ENCODE results near the gene IRF4.
A peak's percentile ranks its signal among the peaks of the same experiment; 100 is the strongest.
"Not testable (repeated sequence)": the region's sequence is repeated elsewhere in the genome, so short reads cannot be mapped to it uniquely, and the experiment has no call there.

The IRF4 gene

GRCh38 chr6:366389-367297, 24.9 kb upstream of the IRF4 start:
- Mint-ChIP-seq H3K27me3 (peaks cover 41% of the 10 kb centered on the region), H3K27ac (no peak overlapping the region), H3K4me1 (no peaks in the 10 kb centered on the region), H3K36me3 (peaks cover 4% of the 10 kb centered on the region), H3K9me3 (peaks cover 17% of the 10 kb centered on the region), H3K4me3 (no peak overlapping the region)
- no peak for DNase-seq
- CTCF ChIA-PET: no interaction called here

- H3K9me3 Mint-ChIP-seq: peaks cover 17% of the 10 kb centered on the region
- no peak for DNase-seq
- H3K27ac Mint-ChIP-seq: no peak overlapping the region
- CTCF ChIA-PET: no interaction called here
- H3K27me3 Mint-ChIP-seq: peaks cover 47% of the 10 kb centered on the region
- peaks cover 4% of the 10 kb centered on the region for H3K36me3 Mint-ChIP-seq
- no peaks in the 10 kb centered on the region for H3K4me1 Mint-ChIP-seq
- no peak overlapping the region for H3K4me3 Mint-ChIP-seq
Observed at GRCh38 chr6:367298-367794, 24.2 kb upstream of the IRF4 start.

- H3K4me1 Mint-ChIP-seq: peaks cover 3% of the 10 kb centered on the region
- no peak overlapping the region for H3K27ac Mint-ChIP-seq
Observed at GRCh38 chr6:367891-368630, 23.5 kb upstream of the IRF4 start.

GRCh38 chr6:369559-370431, 21.8 kb upstream of the IRF4 start:
- no peaks in the 10 kb centered on the region for H3K36me3 Mint-ChIP-seq
- H3K4me3 Mint-ChIP-seq: no peak overlapping the region
- peaks cover 62% of the 10 kb centered on the region for H3K27me3 Mint-ChIP-seq
- no peak overlapping the region for H3K27ac Mint-ChIP-seq
- no peak for DNase-seq
- H3K9me3 Mint-ChIP-seq: peaks cover 7% of the 10 kb centered on the region
- peaks cover 3% of the 10 kb centered on the region for H3K4me1 Mint-ChIP-seq
- CTCF ChIA-PET: no interaction called here

More at GRCh38 chr6:367891-368630, 23.5 kb upstream of the IRF4 start:
- H3K9me3 Mint-ChIP-seq: peaks cover 13% of the 10 kb centered on the region
- H3K36me3 Mint-ChIP-seq: peaks cover 2% of the 10 kb centered on the region
- peaks cover 48% of the 10 kb centered on the region for H3K27me3 Mint-ChIP-seq
- CTCF ChIA-PET: no interaction called here
- DNase-seq: no peak
- no peak overlapping the region for H3K4me3 Mint-ChIP-seq

GRCh38 chr6:370555-370954, 21.0 kb upstream of the IRF4 start:
- CTCF ChIA-PET: no interaction called here
- Mint-ChIP-seq H3K9me3 (peaks cover 6% of the 10 kb centered on the region), H3K36me3 (no peaks in the 10 kb centered on the region), H3K27ac (no peak overlapping the region), H3K4me1 (peaks cover 3% of the 10 kb centered on the region), H3K4me3 (no peak overlapping the region), H3K27me3 (peaks cover 69% of the 10 kb centered on the region)
- no peak for DNase-seq

DNA sequence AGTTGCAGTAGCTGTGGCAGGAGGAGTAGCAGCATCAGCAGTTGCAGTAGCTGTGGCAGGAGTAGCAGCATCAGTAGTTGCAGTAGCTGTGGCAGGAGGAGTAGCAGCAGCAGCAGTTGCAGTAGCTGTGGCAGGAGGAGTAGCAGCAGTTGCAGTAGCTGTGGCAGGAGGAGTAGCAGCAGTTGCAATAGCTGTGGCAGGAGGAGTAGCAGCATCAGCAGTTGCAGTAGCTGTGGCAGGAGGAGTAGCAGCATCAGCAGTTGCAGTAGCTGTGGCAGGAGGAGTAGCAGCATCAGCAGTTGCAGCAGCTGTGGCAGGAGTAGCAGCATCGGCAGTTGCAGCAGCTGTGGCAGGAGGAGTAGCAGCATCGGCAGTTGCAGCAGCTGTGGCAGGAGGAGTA, 19.7 kb upstream of the IRF4 start:
- DNase-seq, CTCF ChIA-PET: not testable (repeated sequence)

DNA sequence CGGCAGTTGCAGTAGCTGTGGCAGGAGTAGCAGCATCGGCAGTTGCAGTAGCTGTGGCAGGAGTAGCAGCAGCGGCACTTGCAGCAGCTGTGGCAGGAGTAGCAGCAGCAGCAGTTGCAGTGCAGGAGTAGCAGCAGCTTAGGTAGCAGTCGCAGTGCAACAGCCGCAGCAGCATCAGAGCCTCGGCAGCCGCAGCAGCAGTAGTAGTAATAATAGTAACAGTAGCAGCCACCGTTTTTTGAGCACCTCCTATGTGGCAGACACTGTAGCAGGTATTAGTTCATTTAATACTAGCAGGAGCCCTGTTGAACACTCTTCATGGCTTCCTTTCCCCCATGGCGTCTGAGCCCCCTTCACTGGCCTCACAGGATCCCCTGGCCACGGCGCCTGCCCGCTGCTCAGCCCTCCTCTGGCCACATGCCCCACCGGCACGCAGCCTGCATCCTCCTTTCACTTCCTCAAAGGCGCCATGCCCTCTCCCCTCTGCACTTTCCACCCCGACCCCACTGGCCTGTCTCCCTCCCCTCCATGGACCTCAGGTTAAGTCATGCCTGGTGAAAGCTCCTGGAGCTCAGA, 19.1 kb upstream of the IRF4 start:
- Mint-ChIP-seq H3K36me3 (no peaks in the 10 kb centered on the region), H3K27ac (peak overlapping the region; percentile 49), H3K4me3 (no peak overlapping the region), H3K27me3 (peaks cover 62% of the 10 kb centered on the region), H3K9me3 (peaks cover 6% of the 10 kb centered on the region), H3K4me1 (peaks cover 8% of the 10 kb centered on the region)
- CTCF ChIA-PET: interaction anchor here (0.7 to 0.9 kb wide), 2 partner anchors 184 to 545 kb away, joined by 3 to 5 read pairs; no protein-coding TSS in a partner anchor
- no peak for DNase-seq

More for the DNA sequence above, 19.7 kb upstream of the IRF4 start:
- not testable (repeated sequence) for H3K4me1 Mint-ChIP-seq, H3K9me3 Mint-ChIP-seq, H3K27ac Mint-ChIP-seq, H3K4me3 Mint-ChIP-seq, H3K36me3 Mint-ChIP-seq
- peaks cover 59% of the 10 kb centered on the region for H3K27me3 Mint-ChIP-seq

DNA sequence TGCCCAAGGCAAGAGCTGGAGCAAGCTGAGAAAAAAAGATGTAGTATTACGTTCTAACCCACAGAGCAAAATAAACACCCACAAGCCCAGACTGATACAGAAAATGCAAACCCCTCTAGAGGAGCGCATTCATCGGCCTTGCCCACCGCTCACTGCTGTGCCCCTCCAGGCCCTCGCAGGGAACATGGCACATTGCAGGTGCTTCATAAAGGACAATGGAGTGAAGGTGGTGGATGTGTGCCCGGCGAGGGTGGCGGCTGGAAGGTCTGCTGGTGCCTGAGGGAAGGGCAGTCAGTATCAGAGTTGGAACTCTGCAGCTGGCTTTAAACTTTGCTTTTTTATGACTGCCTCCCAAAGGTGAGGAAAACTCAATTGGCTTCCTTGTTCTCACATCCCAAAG, 18.5 kb upstream of the IRF4 start:
- Mint-ChIP-seq H3K36me3 (no peaks in the 10 kb centered on the region), H3K4me3 (no peak overlapping the region), H3K9me3 (peaks cover 5% of the 10 kb centered on the region), H3K4me1 (peaks cover 8% of the 10 kb centered on the region), H3K27ac (peak overlapping the region; percentile 49), H3K27me3 (peaks cover 60% of the 10 kb centered on the region)
- CTCF ChIA-PET: interaction anchor here (0.9 to 1.1 kb wide), 2 partner anchors 61 to 184 kb away, joined by 3 read pairs; no protein-coding TSS in a partner anchor
- no peak for DNase-seq

DNA sequence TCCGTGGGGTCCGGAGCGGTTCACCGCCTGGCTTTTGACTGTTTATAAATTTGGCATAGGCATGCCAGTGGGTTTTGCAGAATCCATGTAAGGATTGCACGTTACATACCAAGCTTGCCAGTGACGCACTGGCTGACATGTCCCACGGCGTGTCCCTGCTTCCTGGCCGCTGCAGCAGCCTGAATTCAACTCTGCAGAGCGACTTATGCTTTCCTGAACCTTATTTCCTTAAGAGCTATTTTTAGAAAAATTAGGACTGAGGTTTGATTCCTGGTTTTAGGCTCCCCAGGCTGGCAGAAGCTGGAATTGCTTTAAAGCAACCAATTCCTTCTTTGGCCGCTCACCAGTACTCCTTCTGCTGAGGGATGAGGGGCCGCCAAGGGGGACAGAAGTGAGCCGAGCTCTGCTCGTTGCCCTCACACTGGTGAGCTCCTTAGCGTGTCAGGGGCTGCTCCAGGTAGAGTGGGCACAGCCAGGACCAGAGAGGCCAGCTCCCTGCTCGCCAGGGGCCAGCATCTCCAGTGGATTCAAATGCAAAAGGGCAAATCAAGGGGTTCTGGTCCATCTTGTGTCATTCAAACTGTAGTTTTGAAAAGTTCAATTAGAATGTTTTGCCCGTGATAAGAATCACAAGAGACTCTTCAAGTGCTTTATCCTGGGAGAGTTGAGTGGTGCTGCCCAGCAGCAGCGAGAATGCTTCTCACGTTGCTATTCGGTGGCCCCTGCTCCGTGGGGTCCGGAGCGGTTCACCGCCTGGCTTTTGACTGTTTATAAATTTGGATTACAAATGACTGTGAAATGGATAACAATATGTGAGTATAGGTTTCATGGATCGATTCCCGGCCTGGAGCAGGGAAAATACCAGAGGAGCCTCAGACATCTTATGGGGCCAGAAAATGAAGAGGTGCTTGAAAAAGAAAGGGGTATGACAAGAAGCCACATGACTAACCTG, 17.5 kb upstream of the IRF4 start:
- Mint-ChIP-seq H3K4me3 (no peak overlapping the region), H3K27me3 (peaks cover 63% of the 10 kb centered on the region), H3K27ac (no peak overlapping the region), H3K4me1 (peaks cover 14% of the 10 kb centered on the region), H3K36me3 (no peaks in the 10 kb centered on the region), H3K9me3 (peaks cover 5% of the 10 kb centered on the region)
- DNase-seq: no peak
- CTCF ChIA-PET: interaction anchor here (1.1 kb wide), 1 partner anchor 62 kb away, joined by 3 read pairs; no protein-coding TSS in a partner anchor

- CTCF ChIA-PET: no interaction called here
- Mint-ChIP-seq H3K27me3 (peaks cover 63% of the 10 kb centered on the region), H3K27ac (no peak overlapping the region), H3K36me3 (no peaks in the 10 kb centered on the region), H3K9me3 (peaks cover 3% of the 10 kb centered on the region), H3K4me3 (no peak overlapping the region), H3K4me1 (peaks cover 18% of the 10 kb centered on the region)
- no peak for DNase-seq
Observed at GRCh38 chr6:374956-375355, 16.6 kb upstream of the IRF4 start.

DNA sequence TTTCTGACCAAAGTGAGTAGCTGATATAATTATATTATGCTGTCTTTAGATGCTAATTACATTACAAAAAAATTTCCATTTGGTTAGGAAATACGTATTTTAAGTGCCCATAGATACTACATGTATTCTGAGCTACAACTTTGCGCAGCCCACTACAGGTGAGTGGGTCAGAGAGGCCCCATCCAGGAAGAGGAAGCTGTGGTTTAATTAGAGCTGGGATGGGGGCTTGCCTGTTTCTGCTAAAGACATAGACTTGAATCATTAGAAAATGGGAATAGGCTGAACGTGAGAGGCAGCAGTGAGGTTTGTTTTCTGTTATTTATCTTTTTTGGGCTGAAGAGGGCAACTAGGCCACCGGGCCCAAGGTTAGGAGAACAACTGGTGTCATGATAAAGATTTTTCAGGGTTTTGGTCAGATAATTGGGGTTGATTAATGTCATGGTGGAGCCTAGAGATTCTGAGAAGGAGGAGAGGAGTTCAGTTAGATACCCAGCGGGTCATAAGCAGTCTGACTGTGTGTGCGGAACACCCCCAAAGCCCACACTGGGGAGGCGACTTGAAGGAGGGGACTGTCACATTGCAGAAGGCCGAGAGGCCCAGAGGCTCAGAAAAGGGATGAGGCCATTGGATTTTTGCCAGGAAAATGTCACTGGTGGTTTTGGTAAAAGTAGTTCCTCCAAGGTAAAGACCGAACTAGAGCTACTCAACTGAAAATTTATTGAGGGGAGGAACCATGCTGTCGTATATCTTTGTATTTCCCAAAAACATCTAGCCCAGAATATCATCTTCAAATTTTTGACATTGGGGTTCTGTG, 14.5 kb upstream of the IRF4 start:
- no peaks in the 10 kb centered on the region for H3K36me3 Mint-ChIP-seq
- DNase-seq: no peak
- peaks cover 71% of the 10 kb centered on the region for H3K27me3 Mint-ChIP-seq
- H3K4me1 Mint-ChIP-seq: peaks cover 23% of the 10 kb centered on the region
- CTCF ChIA-PET: interaction anchor here (0.8 kb wide), 1 partner anchor 148 kb away, joined by 3 read pairs; no protein-coding TSS in a partner anchor
- peaks cover 1% of the 10 kb centered on the region for H3K9me3 Mint-ChIP-seq
- no peak overlapping the region for H3K4me3 Mint-ChIP-seq
- H3K27ac Mint-ChIP-seq: no peak overlapping the region

DNA sequence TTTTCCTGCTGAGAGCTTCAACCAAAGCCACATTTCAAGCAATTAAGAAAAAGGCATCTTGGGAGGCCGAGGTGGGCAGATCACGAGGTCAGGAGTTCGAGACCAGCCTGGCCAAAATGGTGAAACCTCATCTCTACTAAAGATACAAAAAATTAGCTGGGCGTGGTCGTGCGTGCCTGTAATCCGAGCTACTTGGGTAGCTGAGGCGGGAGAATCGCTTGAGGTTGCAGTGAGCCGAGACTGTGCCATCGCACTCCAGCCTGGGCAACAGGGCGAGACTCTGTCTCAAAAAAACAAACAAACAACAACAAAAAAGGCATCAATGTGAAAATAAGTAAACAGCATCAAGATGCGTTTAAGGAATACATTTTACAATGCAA, 13.9 kb upstream of the IRF4 start:
- H3K36me3 Mint-ChIP-seq, CTCF ChIA-PET, H3K4me3 Mint-ChIP-seq, DNase-seq, H3K9me3 Mint-ChIP-seq, H3K27ac Mint-ChIP-seq: not testable (repeated sequence)
- Mint-ChIP-seq H3K4me1 (peaks cover 23% of the 10 kb centered on the region), H3K27me3 (peaks cover 72% of the 10 kb centered on the region)
